ENCODE measurements around the gene ALG14. TPM values are rescaled to one million over a fixed set of nuclear protein-coding genes. Genes with fewer than 3 reads are reported as not detected.

Gene ALG14
- total RNA-seq (1 to 10 TPM; 1.8 to 4.6 (median 3.5) TPM), polyA plus RNA-seq (1 to 10 TPM; 1.1 to 2.1 TPM)
- long read RNA-seq, donor 1, full-length matches to known transcripts = 1 of 3 reads
- long read RNA-seq, donor 1, partial matches to known transcripts = 1 of 3 reads
- long read RNA-seq, donor 1, other reads (novel, unspliced or antisense) = 1 of 3 reads
- long read RNA-seq, donor 2, full-length matches to known transcripts = 2 of 3 reads
- long read RNA-seq, donor 2, partial matches to known transcripts = 0 of 3 reads
- long read RNA-seq, donor 2, other reads (novel, unspliced or antisense) = 1 of 3 reads
- long read RNA-seq, donor 3, full-length matches to known transcripts = 3 of 6 reads
- long read RNA-seq, donor 3, partial matches to known transcripts = 0 of 6 reads
- long read RNA-seq, donor 3, other reads (novel, unspliced or antisense) = 3 of 6 reads

- intact Hi-C loops (cut with DNase I) = loop anchor here in 7 of 10 donors (1.0 to 5.0 kb wide), 4 partner anchors 44 to 162 kb away; partner anchors contain the start of genes RWDD3 (in 7 of the 7) and TLCD4 (in 1 of the 7)
- peak within 1 kb of the TSS; percentile 79 to 95 (median 91) for H3K27ac ChIP-seq
These were observed at the start of gene ALG14 for GRCh38 chr1:95072532-95073419. Gene ALG14, minus strand, starts transcription at chr1:95072951. Its CDS starts 53 bp downstream, at chr1:95072898.

GRCh38 chr1:95122151-95122697 lies 49.5 kb upstream of the ALG14 start:
- WGBS, 2 donors = 65 to 71% methylated on average over 8 of the region's 8 CpGs
- no peaks in the 10 kb centered on the region for H3K9me3 ChIP-seq
- intact Hi-C loops (cut with DNase I) = no loop called here
- no peak for TF ChIP-seq CTCF (IDR thresholded peaks at IDR 0.05)
- ATAC-seq (no peak), DNase-seq (no peak)
- H3K27ac ChIP-seq = no peak overlapping the region
- peaks cover 0 to 41% (median 8%) of the 10 kb centered on the region in 9 donors for H3K4me1 ChIP-seq
- H3K27me3 ChIP-seq = peaks cover 0 to 43% (median 0%) of the 10 kb centered on the region in 7 donors
- no peaks in the 10 kb centered on the region for H3K36me3 ChIP-seq
- no peak overlapping the region for H3K4me3 ChIP-seq

More at GRCh38 chr1:95072532-95073419, at the start of gene ALG14:
- Histone ChIP-seq H3K36me3 (peaks cover 0 to 10% (median 0%) of the 10 kb centered on the region in 9 donors), H3K4me1 (peaks cover 0 to 17% (median 10%) of the 10 kb centered on the region in 9 donors), H3K27me3 (peaks cover 0 to 4% (median 0%) of the 10 kb centered on the region in 7 donors), H3K9me3 (no peaks in the 10 kb centered on the region), H3K4me3 (peak within 1 kb of the TSS; percentile 36 to 76 (median 66))
- 0% methylated on average over 53 of the region's 53 CpGs for WGBS, 2 donors
- ATAC-seq (peak; percentile 98 to 99 (median 99)), DNase-seq (peak; percentile 92 to 96)
- no peak for TF ChIP-seq CTCF (IDR thresholded peaks at IDR 0.05)

- H3K4me1 ChIP-seq = peaks cover 0 to 39% (median 14%) of the 10 kb centered on the region in 9 donors
- TF ChIP-seq CTCF (IDR thresholded peaks at IDR 0.05) = no peak
- intact Hi-C loops (cut with DNase I) = loop anchor here in 6 of 10 donors (2.0 to 10.0 kb wide), 3 partner anchors 113 to 116 kb away; partner anchors contain the start of gene RWDD3 (in 6 of the 6)
- peaks cover 0 to 63% (median 3%) of the 10 kb centered on the region in 7 donors for H3K27me3 ChIP-seq
- H3K9me3 ChIP-seq = no peaks in the 10 kb centered on the region
- H3K27ac ChIP-seq = peak overlapping the region in 2 of 10 donors; percentile 11
- DNase-seq = no peak
- no peak for ATAC-seq
- peak overlapping the region in 3 of 10 donors; percentile 57 to 82 (median 81) for H3K4me3 ChIP-seq
- no peaks in the 10 kb centered on the region for H3K36me3 ChIP-seq
These were observed 46.5 kb upstream of the ALG14 start for GRCh38 chr1:95119273-95119672.

All from heart right ventricle (tissue), 16 donors.